Ovary (tissue), 9 donors: ENCODE measurements around the gene TAC1. TPM values are rescaled to one million over a fixed set of nuclear protein-coding genes. Genes with fewer than 3 reads are reported as not detected.
"Not testable (repeated sequence)": the region's sequence is repeated elsewhere in the genome, so short reads cannot be mapped to it uniquely, and the experiment has no call there.

Source experiments
- DNase-seq, 5 donors: peaks; one replicate each; pipeline ENCODE4 v3.0.0-alpha.2; 2019 to 2020
- H3K27ac ChIP-seq, 2 donors: fragments of 200-600 bp; one replicate each; pipeline versions ENCODE4 v1.5.1 to v1.8.0; 2019 to 2022
- H3K27me3 ChIP-seq: fragments of 200-600 bp; one replicate; pipeline ENCODE4 v1.8.0; 2022
- H3K36me3 ChIP-seq: fragments of 200-600 bp; sonication (generic); one replicate; pipeline ENCODE4 v1.5.1; 2019
- H3K4me1 ChIP-seq: one replicate; pipeline ENCODE4 v1.8.1; 2013; ENCODE audit warnings: mild to moderate bottlenecking, moderate library complexity; ENCODE audit not compliant: insufficient read depth
- H3K4me3 ChIP-seq: fragments of 200-600 bp; sonication (generic); one replicate; pipeline ENCODE4 v1.5.1; 2017
- H3K9me3 ChIP-seq, 2 donors: fragments of 200-600 bp in 1 of 2; sonication (generic) in 1 of 2; one replicate each; pipeline versions ENCODE4 v1.5.1 to v1.8.1; 2013 to 2019; ENCODE audit warnings: mild to moderate bottlenecking in 1 of 2, moderate library complexity in 1 of 2
- EP300 ChIP-seq: sonication (generic); formaldehyde crosslinking; IDR thresholded peaks from one replicate; pipeline ENCODE4 v1.6.1; 2017; ENCODE audit warnings: antibody characterized with exemption
- POLR2A ChIP-seq: fragments of 450-650 bp; IDR thresholded peaks from one replicate; pipeline ENCODE4 v1.6.1; 2017; ENCODE audit warnings: antibody characterized with exemption, mild to moderate bottlenecking, moderate library complexity
- WGBS, 3 donors: extraction: QIAGEN DNeasy Blood & Tissue Kit in 1 of 3; methylation state at CpG; one replicate each; pipeline versions ENCODE4 v1.1.5 to v1.1.7; 2013 to 2017; 5-methylcytosine and 5-hydroxymethylcytosine counted together
- intact Hi-C, 4 donors: fragments of 100-400 bp; cut with DNase I; formaldehyde crosslinking; loops; one replicate each; pipeline versions ENCODE4 v1.11.0 to v1.15.1; 2022 to 2023
- polyA plus RNA-seq, 2 donors: library from polyadenylated mRNA; stranded (reverse); fragments of 200-250 nt in 1 of 2; fragments of 350-450 nt in 1 of 2; fragmentation: Illumina TruSeq in 1 of 2; extraction: RNeasy Lipid Tissue Mini Kit (QIAGEN cat#74804) in 1 of 2; gene quantifications; one replicate each; pipeline ENCODE4 v1.2.3, GENCODE V29; 2013 to 2014
- total RNA-seq, 7 donors: library from RNA; depleted of rRNA in 2 of 7; stranded (reverse); fragments of >200 nt in 2 of 7; fragmentation: NEBNext Ultra II Directional in 3 of 7; extraction: Animal tissue kit (Norgen Biotek cat#: 25700) in 3 of 7; gene quantifications; one replicate each; pipeline versions ENCODE4 v1.1.0 to v1.2.4, GENCODE V29; 2016 to 2023
- TF ChIP-seq, protein P1 (sequence below), 3 donors: fragments of 450-650 bp in 2 of 3; fragments of 200-600 bp in 1 of 3; IDR thresholded peaks; one replicate each; pipeline versions ENCODE4 v1.5.1 to v1.8.0; 2016 to 2022; ENCODE audit warnings: antibody characterized with exemption in 3 of 3, mild to moderate bottlenecking in 1 of 3
- donor health status: DM: no; HTN: no; CAD: no; lungs with moderate emphysema.
- donor health status: DM: no; HTN: no; CAD: no.
- donor health status: Bipolar disorder and iron deficiency.
- donor health status: DM: yes; HTN: yes; CAD: no.
- donor health status: DM: no; HTN: no; CAD: no.
- donor health status: DM: yes; HTN: yes; CAD: no.

The TAC1 gene
- total and polyA plus RNA-seq, 9 donors, result 0.23 to 4.1 (median 0.74) TPM; not detected in 6

DNA sequence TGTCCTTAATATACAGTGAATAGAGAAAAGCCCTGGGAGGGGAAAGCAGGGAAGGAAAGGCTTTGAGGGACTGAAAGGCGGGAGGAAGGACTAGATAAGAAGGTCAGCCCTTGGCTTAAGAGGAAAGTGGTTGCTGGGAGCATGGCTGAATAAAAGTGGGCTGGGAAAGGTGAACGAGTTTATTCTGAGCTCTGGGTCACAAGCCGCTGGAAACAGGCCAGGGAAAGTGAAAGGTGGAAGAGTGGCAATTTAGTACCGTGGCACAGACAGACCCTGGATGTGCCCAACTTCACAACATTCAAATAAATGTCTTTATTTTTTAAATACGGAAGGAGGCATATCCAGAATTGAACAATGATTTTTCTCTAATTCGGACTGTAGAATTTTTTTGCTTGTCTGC, 39.7 kb downstream of the TAC1 start:
- no peaks in the 10 kb centered on the region for H3K27me3 ChIP-seq
- no peak for DNase-seq
- H3K9me3 ChIP-seq, result no peaks in the 10 kb centered on the region
- no peak overlapping the region for H3K27ac ChIP-seq
- 49 to 61% (median 59%) methylated on average over 6 of the region's 6 CpGs for WGBS, 3 donors
- H3K4me1 ChIP-seq, result no peaks in the 10 kb centered on the region
- TF ChIP-seq POLR2A, result no peak
- no peak for TF ChIP-seq EP300
- no peaks in the 10 kb centered on the region for H3K36me3 ChIP-seq
- intact Hi-C loops, result no loop called here
- no peak overlapping the region for H3K4me3 ChIP-seq

DNA sequence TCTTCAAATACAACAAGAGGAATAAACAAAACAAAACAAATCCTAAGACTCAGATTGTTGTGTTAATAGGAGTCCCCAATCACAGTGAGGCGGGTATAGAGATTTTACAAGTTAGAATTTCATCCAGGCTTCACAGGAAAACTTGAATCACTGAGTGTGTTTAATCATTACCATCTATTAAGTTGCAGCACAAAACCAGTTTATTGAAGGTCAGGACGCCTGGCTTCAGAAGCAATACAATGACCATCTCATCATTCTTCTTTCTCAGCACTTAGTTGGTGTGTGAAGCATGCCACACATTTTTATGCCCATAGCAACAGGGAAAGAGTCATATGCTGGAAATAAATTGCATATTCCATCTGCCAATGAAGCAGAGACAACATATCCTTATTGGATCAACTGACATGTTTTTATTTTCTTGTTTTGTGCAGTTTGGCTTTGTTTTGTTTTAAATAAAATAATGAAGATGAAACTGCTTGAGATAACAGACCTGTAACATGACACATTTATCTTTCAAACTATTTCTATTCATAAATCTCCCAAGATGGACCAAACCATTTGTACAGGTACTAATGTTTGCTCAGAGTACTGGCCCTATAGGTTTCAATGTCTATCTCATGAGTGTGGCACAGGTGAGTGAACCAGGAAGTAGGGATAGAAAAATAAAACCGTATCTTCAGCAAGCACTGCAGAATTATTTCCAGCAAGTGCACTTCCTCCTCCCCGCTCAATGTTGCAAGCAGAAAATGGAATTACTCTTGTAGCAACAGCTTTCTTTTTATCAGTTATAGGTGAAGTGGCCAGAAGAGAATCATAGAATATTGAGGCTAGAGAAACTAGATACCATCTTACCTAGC, 40.4 kb downstream of the TAC1 start:
- WGBS, 3 donors, result 61 to 83% (median 70%) methylated on average over 4 of the region's 4 CpGs
- no peak for DNase-seq
- no peak overlapping the region for H3K27ac ChIP-seq
- H3K9me3 ChIP-seq, result no peaks in the 10 kb centered on the region
- H3K36me3 ChIP-seq, result no peaks in the 10 kb centered on the region
- intact Hi-C loops, result no loop called here
- no peaks in the 10 kb centered on the region for H3K4me1 ChIP-seq
- H3K27me3 ChIP-seq, result no peaks in the 10 kb centered on the region
- no peak overlapping the region for H3K4me3 ChIP-seq
- TF ChIP-seq EP300 (no peak), POLR2A (no peak)
- TF ChIP-seq, protein P1, sequence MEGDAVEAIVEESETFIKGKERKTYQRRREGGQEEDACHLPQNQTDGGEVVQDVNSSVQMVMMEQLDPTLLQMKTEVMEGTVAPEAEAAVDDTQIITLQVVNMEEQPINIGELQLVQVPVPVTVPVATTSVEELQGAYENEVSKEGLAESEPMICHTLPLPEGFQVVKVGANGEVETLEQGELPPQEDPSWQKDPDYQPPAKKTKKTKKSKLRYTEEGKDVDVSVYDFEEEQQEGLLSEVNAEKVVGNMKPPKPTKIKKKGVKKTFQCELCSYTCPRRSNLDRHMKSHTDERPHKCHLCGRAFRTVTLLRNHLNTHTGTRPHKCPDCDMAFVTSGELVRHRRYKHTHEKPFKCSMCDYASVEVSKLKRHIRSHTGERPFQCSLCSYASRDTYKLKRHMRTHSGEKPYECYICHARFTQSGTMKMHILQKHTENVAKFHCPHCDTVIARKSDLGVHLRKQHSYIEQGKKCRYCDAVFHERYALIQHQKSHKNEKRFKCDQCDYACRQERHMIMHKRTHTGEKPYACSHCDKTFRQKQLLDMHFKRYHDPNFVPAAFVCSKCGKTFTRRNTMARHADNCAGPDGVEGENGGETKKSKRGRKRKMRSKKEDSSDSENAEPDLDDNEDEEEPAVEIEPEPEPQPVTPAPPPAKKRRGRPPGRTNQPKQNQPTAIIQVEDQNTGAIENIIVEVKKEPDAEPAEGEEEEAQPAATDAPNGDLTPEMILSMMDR (IDR thresholded peaks at IDR 0.05), result no peak

DNA sequence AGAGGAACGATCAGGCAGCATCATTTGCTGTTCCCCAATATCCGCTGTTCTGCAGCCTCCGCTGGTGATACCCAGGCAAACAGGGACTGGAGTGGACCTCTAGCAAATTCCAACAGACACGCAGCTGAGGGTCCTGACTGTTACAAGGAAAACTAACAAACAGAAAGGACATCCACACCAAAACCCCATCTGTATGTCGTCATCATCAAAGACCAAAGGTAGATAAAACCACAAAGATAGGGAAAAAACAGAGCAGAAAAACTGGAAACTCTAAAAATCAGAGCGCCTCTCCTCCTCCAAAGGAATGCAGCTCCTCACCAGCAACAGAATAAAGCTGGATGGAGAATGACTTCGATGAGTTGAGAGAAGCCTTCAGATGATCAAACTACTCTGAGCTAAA, 54.5 kb downstream of the TAC1 start:
- H3K27ac ChIP-seq, H3K36me3 ChIP-seq, H3K4me3 ChIP-seq, H3K4me1 ChIP-seq, intact Hi-C loops, H3K27me3 ChIP-seq, H3K9me3 ChIP-seq, DNase-seq: not testable (repeated sequence)
- 87 to 94% (median 91%) methylated on average over 7 of the region's 7 CpGs for WGBS, 3 donors

Other genes starting within 250 kb of the TAC1 start
- 100 to 1,000 TPM in 1 of 7 donors, 10 to 100 TPM in 4, 1 to 10 TPM in 2; 7.5 to 216 (median 13.5) TPM for gene ASNS, start 140.3 kb downstream of the TAC1 start, total RNA-seq
- gene ASNS, start 140.3 kb downstream of the TAC1 start, polyA plus RNA-seq, result 10 to 100 TPM; 13.3 to 24.8 TPM